ENCODE measurements around the gene GALNTL6.

Gene GALNTL6

GRCh38 chr4:171928336-171928735 is 115.1 kb downstream of the GALNTL6 start:
- H3K4me1 Mint-ChIP-seq (ENCODE audit: low read depth): no peaks in the 10 kb centered on the region
- intact Hi-C loops (cut with micrococcal nuclease): no loop called here
- H3K36me3 Mint-ChIP-seq (ENCODE audit: low read depth): no peaks in the 10 kb centered on the region
- H3K27me3 Mint-ChIP-seq: no peaks in the 10 kb centered on the region
- no peak overlapping the region for H3K4me3 Mint-ChIP-seq
- H3K27ac Mint-ChIP-seq: no peak overlapping the region
- peaks cover 18% of the 10 kb centered on the region for H3K9me3 Mint-ChIP-seq

- H3K9me3 Mint-ChIP-seq: peaks cover 18% of the 10 kb centered on the region
- no peaks in the 10 kb centered on the region for H3K27me3 Mint-ChIP-seq
- no peaks in the 10 kb centered on the region for H3K36me3 Mint-ChIP-seq (ENCODE audit: low read depth)
- H3K27ac Mint-ChIP-seq: no peak overlapping the region
- H3K4me1 Mint-ChIP-seq (ENCODE audit: low read depth): no peaks in the 10 kb centered on the region
- intact Hi-C loops (cut with micrococcal nuclease): no loop called here
- no peak overlapping the region for H3K4me3 Mint-ChIP-seq
Observed at GRCh38 chr4:171929477-171929876, 116.3 kb downstream of the GALNTL6 start.

DNA sequence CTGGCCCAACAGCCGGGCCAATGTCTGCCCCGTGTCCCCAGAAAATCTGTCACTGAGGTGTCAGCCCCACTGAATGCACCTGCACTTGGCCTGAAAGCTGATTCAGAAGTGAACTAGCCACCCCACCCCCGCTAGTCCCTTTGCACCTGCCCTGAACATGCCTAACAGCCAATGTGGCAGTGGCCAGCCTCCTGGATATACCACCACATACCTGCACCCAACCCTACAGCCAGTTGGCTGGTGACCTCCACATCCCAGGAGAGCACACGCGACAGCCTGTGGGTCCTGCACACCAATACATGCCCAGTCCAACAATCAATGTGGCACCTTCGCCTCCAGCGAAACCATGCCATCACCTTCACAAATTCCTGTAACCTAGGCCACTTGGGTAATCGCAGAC is 116.7 kb downstream of the GALNTL6 start:
- no peaks in the 10 kb centered on the region for H3K36me3 Mint-ChIP-seq (ENCODE audit: low read depth)
- H3K9me3 Mint-ChIP-seq: peaks cover 18% of the 10 kb centered on the region
- H3K4me1 Mint-ChIP-seq (ENCODE audit: low read depth): no peaks in the 10 kb centered on the region
- no peak overlapping the region for H3K27ac Mint-ChIP-seq
- intact Hi-C loops (cut with micrococcal nuclease): no loop called here
- no peak overlapping the region for H3K4me3 Mint-ChIP-seq
- no peaks in the 10 kb centered on the region for H3K27me3 Mint-ChIP-seq

GRCh38 chr4:171932238-171932637 is 119.0 kb downstream of the GALNTL6 start:
- H3K27ac Mint-ChIP-seq: no peak overlapping the region
- no peak overlapping the region for H3K4me3 Mint-ChIP-seq
- no peaks in the 10 kb centered on the region for H3K27me3 Mint-ChIP-seq
- H3K4me1 Mint-ChIP-seq (ENCODE audit: low read depth): no peaks in the 10 kb centered on the region
- intact Hi-C loops (cut with micrococcal nuclease): no loop called here
- peaks cover 18% of the 10 kb centered on the region for H3K9me3 Mint-ChIP-seq
- H3K36me3 Mint-ChIP-seq (ENCODE audit: low read depth): no peaks in the 10 kb centered on the region

GRCh38 chr4:171940656-171941055 is 127.5 kb downstream of the GALNTL6 start:
- no peaks in the 10 kb centered on the region for H3K36me3 Mint-ChIP-seq (ENCODE audit: low read depth)
- intact Hi-C loops (cut with micrococcal nuclease): no loop called here
- no peaks in the 10 kb centered on the region for H3K9me3 Mint-ChIP-seq
- H3K27ac Mint-ChIP-seq: no peak overlapping the region
- no peak overlapping the region for H3K4me3 Mint-ChIP-seq
- no peaks in the 10 kb centered on the region for H3K4me1 Mint-ChIP-seq (ENCODE audit: low read depth)
- no peaks in the 10 kb centered on the region for H3K27me3 Mint-ChIP-seq

DNA sequence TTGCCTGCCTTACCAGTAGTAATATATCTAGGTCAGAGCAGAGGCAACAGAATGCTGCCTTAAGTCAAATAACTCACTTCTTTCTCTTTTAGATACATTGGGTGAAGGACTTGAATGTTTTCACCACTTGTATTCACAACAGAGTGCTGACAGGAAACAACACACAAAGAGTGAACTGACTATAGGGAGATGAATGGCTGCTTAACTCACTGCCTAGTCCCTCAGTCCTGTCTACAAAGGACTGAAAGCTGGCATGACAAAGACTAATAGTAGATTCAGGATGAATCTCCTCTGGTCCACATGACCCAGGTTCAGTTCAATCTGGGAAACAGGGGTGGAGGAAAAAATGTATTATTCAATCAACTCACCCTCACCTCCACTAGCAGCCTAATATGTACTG is 134.2 kb downstream of the GALNTL6 start:
- intact Hi-C loops (cut with micrococcal nuclease): no loop called here
- no peak overlapping the region for H3K27ac Mint-ChIP-seq
- no peaks in the 10 kb centered on the region for H3K27me3 Mint-ChIP-seq

GRCh38 chr4:171948038-171948437 is 134.8 kb downstream of the GALNTL6 start:
- H3K4me3 Mint-ChIP-seq: no peak overlapping the region
- no peak overlapping the region for H3K27ac Mint-ChIP-seq
- intact Hi-C loops (cut with micrococcal nuclease): no loop called here
- H3K36me3 Mint-ChIP-seq (ENCODE audit: low read depth): no peaks in the 10 kb centered on the region
- no peaks in the 10 kb centered on the region for H3K4me1 Mint-ChIP-seq (ENCODE audit: low read depth)
- no peaks in the 10 kb centered on the region for H3K27me3 Mint-ChIP-seq
- H3K9me3 Mint-ChIP-seq: peaks cover 22% of the 10 kb centered on the region

More for the DNA sequence above, 134.2 kb downstream of the GALNTL6 start:
- Mint-ChIP-seq H3K4me3 (no peak overlapping the region), H3K36me3 (ENCODE audit: low read depth) (no peaks in the 10 kb centered on the region), H3K4me1 (ENCODE audit: low read depth) (no peaks in the 10 kb centered on the region), H3K9me3 (peaks cover 22% of the 10 kb centered on the region)

- Mint-ChIP-seq H3K27ac (no peak overlapping the region), H3K36me3 (ENCODE audit: low read depth) (no peaks in the 10 kb centered on the region), H3K9me3 (peaks cover 8% of the 10 kb centered on the region), H3K27me3 (no peaks in the 10 kb centered on the region), H3K4me1 (ENCODE audit: low read depth) (no peaks in the 10 kb centered on the region), H3K4me3 (no peak overlapping the region)
- intact Hi-C loops (cut with micrococcal nuclease): no loop called here
Observed at GRCh38 chr4:171954650-171955049, 141.4 kb downstream of the GALNTL6 start.

DNA sequence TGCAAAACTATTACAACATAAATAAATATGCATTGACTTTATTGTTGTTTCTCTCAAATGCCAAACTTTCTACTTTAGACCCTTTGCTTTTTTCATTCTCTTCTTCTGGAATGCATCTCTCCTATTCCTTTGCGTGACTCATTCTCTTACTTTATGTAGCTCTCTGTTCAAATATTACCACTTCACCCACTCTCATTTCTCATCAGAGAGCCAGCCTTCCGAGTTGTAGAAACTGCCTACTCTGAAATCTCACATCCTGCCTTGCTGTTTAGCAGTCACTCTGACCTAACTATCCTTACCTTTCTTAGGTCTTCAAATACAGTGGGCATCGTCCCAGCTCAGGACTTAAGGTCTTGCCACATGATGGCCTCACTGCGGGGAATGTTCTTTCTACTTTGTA is 143.5 kb downstream of the GALNTL6 start:
- no peaks in the 10 kb centered on the region for H3K9me3 Mint-ChIP-seq
- intact Hi-C loops (cut with micrococcal nuclease): no loop called here
- H3K4me1 Mint-ChIP-seq (ENCODE audit: low read depth): no peaks in the 10 kb centered on the region
- H3K4me3 Mint-ChIP-seq: no peak overlapping the region
- no peak overlapping the region for H3K27ac Mint-ChIP-seq
- no peaks in the 10 kb centered on the region for H3K36me3 Mint-ChIP-seq (ENCODE audit: low read depth)
- no peaks in the 10 kb centered on the region for H3K27me3 Mint-ChIP-seq

- H3K9me3 Mint-ChIP-seq: no peaks in the 10 kb centered on the region
- no peaks in the 10 kb centered on the region for H3K36me3 Mint-ChIP-seq (ENCODE audit: low read depth)
- no peak overlapping the region for H3K4me3 Mint-ChIP-seq
- H3K27ac Mint-ChIP-seq: no peak overlapping the region
- H3K4me1 Mint-ChIP-seq (ENCODE audit: low read depth): no peaks in the 10 kb centered on the region
- H3K27me3 Mint-ChIP-seq: no peaks in the 10 kb centered on the region
- intact Hi-C loops (cut with micrococcal nuclease): no loop called here
Observed at GRCh38 chr4:171962110-171962509, 148.9 kb downstream of the GALNTL6 start.

DNA sequence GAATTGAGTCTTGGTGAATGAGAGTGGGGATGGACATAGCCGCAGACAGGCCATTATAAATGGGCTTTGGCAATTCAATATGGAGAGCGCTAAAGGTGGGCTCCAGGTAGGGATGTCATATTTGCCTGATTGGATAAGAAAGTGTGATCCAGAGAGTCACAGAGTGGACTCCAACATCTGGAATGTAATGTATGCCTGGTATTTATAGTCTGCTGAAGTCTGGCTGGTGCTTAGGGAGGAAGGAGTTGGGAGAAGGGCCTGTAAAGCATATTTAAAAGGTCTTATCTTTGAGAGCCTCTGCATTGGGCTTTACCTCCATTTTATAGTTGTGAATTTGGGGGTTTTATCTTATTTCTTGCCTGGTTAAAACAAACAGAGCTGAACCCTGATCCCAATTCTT is 153.2 kb downstream of the GALNTL6 start:
- Mint-ChIP-seq H3K27me3 (no peaks in the 10 kb centered on the region), H3K4me1 (ENCODE audit: low read depth) (no peaks in the 10 kb centered on the region), H3K36me3 (ENCODE audit: low read depth) (no peaks in the 10 kb centered on the region)

DNA sequence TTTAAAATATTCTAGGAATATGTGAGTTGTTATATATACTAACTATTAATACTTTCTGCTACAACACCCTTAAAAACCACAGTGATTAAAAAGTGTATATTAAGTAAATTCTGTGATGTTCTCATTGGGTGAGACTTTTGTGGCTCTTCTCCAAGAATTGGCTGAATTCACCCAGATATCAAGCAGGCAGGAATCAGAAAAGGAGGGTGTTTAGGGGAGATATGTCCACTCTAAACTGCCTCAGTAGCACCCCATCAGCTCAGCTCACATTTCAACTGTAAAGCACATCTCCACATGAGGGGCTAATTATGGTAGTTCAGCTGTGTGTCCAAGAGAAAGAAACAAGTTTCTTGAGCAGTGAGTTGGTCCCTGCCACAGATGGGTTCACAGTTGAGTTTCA is 165.0 kb downstream of the GALNTL6 start:
- Mint-ChIP-seq H3K9me3 (peaks cover under 1% of the 10 kb centered on the region), H3K27me3 (no peaks in the 10 kb centered on the region), H3K36me3 (ENCODE audit: low read depth) (no peaks in the 10 kb centered on the region), H3K4me3 (no peak overlapping the region), H3K4me1 (ENCODE audit: low read depth) (no peaks in the 10 kb centered on the region), H3K27ac (no peak overlapping the region)
- intact Hi-C loops (cut with micrococcal nuclease): no loop called here

More for the DNA sequence above, 153.2 kb downstream of the GALNTL6 start:
- H3K4me3 Mint-ChIP-seq: no peak overlapping the region
- peaks cover 20% of the 10 kb centered on the region for H3K9me3 Mint-ChIP-seq
- intact Hi-C loops (cut with micrococcal nuclease): no loop called here
- no peak overlapping the region for H3K27ac Mint-ChIP-seq

DNA sequence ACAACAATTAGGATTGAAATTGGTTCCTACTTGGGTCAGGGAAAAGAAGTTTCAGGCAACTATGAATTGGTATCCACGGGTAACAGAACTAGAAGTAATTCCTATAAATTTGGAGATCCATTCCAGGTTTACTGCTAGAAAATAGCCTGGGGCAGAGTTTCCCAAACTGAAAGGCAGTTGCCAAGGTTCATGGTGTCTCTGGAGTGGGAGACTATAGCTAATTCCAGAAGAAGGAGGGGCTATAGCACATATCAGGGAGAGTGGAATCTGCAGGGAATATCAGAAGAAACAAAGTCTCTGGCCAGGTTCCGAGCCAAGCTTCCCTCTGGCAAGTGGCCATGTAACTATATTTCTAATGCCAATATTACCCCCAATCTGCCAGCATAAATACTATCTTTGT is 166.3 kb downstream of the GALNTL6 start:
- no peak overlapping the region for H3K4me3 Mint-ChIP-seq
- H3K9me3 Mint-ChIP-seq: peaks cover 13% of the 10 kb centered on the region
- H3K36me3 Mint-ChIP-seq (ENCODE audit: low read depth): no peaks in the 10 kb centered on the region
- H3K27me3 Mint-ChIP-seq: no peaks in the 10 kb centered on the region
- intact Hi-C loops (cut with micrococcal nuclease): no loop called here
- H3K4me1 Mint-ChIP-seq (ENCODE audit: low read depth): no peaks in the 10 kb centered on the region
- no peak overlapping the region for H3K27ac Mint-ChIP-seq

DNA sequence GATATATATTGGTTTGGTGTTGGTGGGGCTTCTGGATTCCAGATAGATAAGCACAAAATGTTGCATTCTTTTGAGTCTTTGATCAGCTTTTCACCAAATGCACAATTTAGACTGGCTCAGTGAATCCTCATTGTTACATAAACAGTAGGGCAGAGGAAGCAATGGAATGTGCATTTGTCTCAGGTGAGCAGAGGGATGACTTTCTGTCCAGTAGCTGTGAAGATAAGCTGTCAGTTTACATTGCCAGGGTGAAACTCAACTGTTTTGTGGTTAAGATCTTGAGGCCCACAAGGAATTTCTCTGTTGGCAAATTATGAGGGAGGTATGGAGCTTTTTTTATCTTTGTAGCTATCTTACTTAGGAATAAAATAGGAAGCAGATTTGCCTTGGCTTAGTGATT is 168.0 kb downstream of the GALNTL6 start:
- Mint-ChIP-seq H3K4me3 (no peak overlapping the region), H3K9me3 (peaks cover 20% of the 10 kb centered on the region), H3K27me3 (no peaks in the 10 kb centered on the region), H3K27ac (no peak overlapping the region), H3K36me3 (ENCODE audit: low read depth) (no peaks in the 10 kb centered on the region), H3K4me1 (ENCODE audit: low read depth) (no peaks in the 10 kb centered on the region)
- intact Hi-C loops (cut with micrococcal nuclease): no loop called here

DNA sequence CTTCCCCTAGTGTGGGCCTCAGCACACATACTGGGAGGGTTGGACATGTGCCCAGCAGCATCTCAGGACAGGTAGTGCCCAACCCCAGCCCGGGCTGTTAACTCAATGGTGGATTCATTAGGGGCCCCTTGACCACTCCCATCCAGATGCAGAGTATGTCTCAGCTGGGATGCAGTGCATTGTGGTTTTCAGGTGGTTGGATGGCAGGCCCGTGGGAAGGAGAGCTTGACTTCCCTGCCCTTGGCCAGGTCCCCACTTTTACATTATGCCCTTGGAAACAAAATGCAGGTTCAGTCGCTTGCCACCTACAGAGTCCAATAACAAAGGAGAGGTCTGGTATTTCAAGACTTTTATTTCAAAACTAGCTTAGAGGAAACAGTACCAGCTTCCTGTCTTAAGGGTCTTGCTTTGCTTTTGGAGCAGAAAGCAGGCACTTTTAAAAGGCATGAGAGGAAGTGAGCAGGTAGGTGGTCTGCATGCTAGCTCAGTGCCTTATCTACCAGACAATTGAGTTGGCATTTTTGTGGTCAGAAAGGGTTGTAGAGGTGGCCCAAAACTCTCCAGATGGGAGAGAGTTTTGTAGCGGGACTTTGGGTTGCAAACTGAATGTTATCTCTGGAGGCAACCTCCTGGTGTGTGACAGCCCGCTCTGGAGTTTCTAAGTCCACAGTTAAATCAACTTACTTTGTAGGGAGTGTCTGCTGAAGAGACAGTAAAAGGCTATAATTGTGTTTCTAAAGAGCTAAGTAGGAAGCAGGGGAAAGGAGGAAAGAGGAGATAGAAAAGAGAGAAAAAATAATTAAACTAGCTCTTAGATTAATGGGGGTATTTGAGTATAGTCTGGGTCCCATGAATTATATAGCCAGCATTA is 171.0 kb downstream of the GALNTL6 start:
- Mint-ChIP-seq H3K9me3 (peaks cover 50% of the 10 kb centered on the region), H3K4me1 (ENCODE audit: low read depth) (no peaks in the 10 kb centered on the region), H3K36me3 (ENCODE audit: low read depth) (no peaks in the 10 kb centered on the region), H3K4me3 (no peak overlapping the region), H3K27me3 (no peaks in the 10 kb centered on the region), H3K27ac (no peak overlapping the region)
- intact Hi-C loops (cut with micrococcal nuclease): no loop called here
